Cardiac fibroblast (primary cell): ENCODE data around the gene ZSCAN2.

Experiments
- DNase-seq, 2 donors: peaks; one replicate each; pipeline versions ENCODE4 v3.0.0 to v3.0.0-alpha.2; 2010; ENCODE audit warnings: low read depth in 2 of 2
- H3K4me3 ChIP-seq, 2 donors: replicated peaks in 1 of 2; 1 replicate in 1 of 2; 2 replicates in 1 of 2; pipeline ENCODE4 v1.5.1; 2011; ENCODE audit warnings: low read depth in 2 of 2, low read length in 2 of 2, mild to moderate bottlenecking in 2 of 2, moderate library complexity in 1 of 2
- CTCF ChIP-seq: IDR thresholded peaks from one replicate; pipeline ENCODE4 v1.5.1; 2011; ENCODE audit warnings: low read depth, mild to moderate bottlenecking, low read length, inconsistent platforms

ZSCAN2 gene

GRCh38 chr15:84661001-84661400 is 60.2 kb downstream of the ZSCAN2 start:
- no peak overlapping the region for H3K4me3 ChIP-seq
- no peak for TF ChIP-seq CTCF

GRCh38 chr15:84666373-84666772 is 65.6 kb downstream of the ZSCAN2 start:
- no peak overlapping the region for H3K4me3 ChIP-seq
- DNase-seq = peak; percentile 23 to 70
- TF ChIP-seq CTCF = no peak

More at GRCh38 chr15:84661001-84661400, 60.2 kb downstream of the ZSCAN2 start:
- no peak for DNase-seq

- TF ChIP-seq CTCF = no peak
- H3K4me3 ChIP-seq = no peak overlapping the region
- no peak for DNase-seq
Measured at GRCh38 chr15:84668221-84668982, 67.6 kb downstream of the ZSCAN2 start.

GRCh38 chr15:84669726-84670125 is 68.9 kb downstream of the ZSCAN2 start:
- H3K4me3 ChIP-seq = no peak overlapping the region
- TF ChIP-seq CTCF = no peak
- DNase-seq = no peak

- no peak overlapping the region for H3K4me3 ChIP-seq
- DNase-seq = peak; percentile 82 to 84
- no peak for TF ChIP-seq CTCF
Measured at GRCh38 chr15:84671211-84671610, 70.4 kb downstream of the ZSCAN2 start.
